Activated naive CD8-positive, alpha-beta T cell treated with anti-CD3 and anti-CD28 coated beads, Interleukin-2, amount 50 U/mL, for 16 hours (primary cell): ENCODE results near the gene FGD6.
"Not testable (repeated sequence)": the region's sequence is repeated elsewhere in the genome, so short reads cannot be mapped to it uniquely, and the experiment has no call there.

Experiments used
- DNase-seq: peaks from one replicate; pipeline ENCODE4 v3.0.0-alpha.2; 2020; ENCODE audit warnings: low read depth, low spot score

FGD6 gene

GRCh38 chr12:95126736-95127135 is 90.5 kb downstream of the FGD6 start:
- DNase-seq = no peak

DNA sequence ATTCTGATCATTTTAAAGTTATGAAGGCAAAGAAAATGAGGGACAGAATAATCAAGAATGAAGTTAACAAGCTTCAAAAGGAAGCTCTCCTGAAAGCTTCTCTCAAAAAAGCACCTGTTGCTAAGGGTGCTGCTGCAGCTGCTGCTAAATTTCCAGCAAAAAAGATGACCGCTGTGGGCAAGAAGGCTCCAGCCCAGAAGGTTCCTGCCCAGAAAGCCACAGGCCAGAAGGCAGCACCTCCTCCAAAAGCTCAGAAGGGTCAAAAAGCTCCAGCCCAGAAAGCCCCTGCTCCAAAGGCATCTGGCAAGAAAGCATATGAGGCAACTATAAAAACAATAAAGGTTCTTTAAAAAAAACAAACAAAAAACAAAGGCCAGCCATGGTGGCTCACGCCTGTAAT is 91.2 kb downstream of the FGD6 start:
- DNase-seq = no peak

- no peak for DNase-seq
These were observed 93.2 kb downstream of the FGD6 start for GRCh38 chr12:95124106-95124505.

GRCh38 chr12:95118788-95119179 is 98.5 kb downstream of the FGD6 start:
- no peak for DNase-seq

DNA sequence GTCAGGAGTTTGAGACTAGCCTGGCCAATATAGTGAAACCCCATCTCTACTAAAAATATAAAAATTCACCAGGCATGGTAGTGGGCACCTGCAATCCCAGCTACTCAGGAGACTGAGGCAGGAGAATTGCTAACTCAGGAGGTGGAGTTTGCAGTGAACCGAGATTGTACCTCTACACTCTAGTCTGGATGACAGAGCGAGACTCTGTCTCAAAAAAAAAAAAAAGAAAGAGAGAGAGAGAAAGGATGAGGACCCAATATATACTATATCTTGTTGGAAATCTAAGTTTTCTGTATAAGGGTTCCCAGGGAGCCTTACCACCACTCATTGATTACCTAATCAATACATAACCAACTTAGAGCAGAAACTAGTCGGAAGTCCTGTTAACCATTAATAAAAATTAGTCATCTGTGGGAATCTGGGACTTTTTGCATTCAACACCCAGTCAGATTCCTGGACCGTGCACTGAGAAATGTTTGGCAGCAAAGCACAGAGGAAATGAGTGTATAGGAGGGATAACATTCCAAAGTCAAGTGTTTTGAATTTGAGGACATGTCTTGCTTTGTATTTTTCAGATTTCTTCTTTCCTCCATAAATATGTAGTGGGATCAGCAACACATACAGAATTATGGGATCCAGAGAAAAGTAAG is 99.0 kb downstream of the FGD6 start:
- DNase-seq = no peak

- peak; percentile 40 for DNase-seq
These were observed 100.1 kb downstream of the FGD6 start for GRCh38 chr12:95117178-95117599.

DNA sequence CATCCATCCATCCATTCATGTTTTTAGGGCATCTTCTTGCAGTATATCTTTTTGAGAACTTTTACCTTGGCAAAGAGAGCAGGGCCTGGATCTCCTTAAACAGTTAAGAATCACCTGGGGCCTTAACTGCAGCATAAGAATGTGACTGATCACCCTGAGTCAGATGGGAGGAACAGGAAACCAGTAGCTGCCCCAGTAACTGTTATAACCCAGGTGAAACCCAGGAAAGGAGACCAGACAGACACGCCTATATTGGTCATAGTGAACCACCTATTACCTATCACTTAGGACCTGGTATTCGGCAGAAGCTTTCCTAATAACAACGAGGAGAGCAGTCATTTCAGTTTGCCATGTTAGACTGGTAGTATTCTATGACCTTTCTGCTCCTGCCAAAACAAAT is 100.5 kb downstream of the FGD6 start:
- DNase-seq = no peak

DNA sequence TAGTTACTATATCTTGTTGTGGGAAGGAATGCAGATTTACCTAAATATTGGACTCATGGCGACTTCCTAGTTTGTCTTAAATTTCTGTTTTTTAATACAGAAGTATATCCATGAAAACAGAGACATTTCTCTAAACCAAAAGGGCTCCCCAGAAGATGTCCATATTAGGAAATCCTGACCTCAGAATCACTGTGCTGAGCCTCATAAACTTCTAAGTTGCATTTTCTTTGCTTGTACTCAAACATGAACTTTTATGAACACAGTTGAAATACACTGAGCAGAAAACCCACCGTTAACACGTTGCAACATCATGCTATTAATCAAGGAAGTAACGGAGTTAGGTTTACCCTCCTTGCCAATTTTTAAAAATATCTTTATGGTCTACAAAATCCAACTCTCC is 100.9 kb downstream of the FGD6 start:
- DNase-seq = no peak

GRCh38 chr12:95115641-95116040 is 101.6 kb downstream of the FGD6 start:
- DNase-seq = no peak

DNA sequence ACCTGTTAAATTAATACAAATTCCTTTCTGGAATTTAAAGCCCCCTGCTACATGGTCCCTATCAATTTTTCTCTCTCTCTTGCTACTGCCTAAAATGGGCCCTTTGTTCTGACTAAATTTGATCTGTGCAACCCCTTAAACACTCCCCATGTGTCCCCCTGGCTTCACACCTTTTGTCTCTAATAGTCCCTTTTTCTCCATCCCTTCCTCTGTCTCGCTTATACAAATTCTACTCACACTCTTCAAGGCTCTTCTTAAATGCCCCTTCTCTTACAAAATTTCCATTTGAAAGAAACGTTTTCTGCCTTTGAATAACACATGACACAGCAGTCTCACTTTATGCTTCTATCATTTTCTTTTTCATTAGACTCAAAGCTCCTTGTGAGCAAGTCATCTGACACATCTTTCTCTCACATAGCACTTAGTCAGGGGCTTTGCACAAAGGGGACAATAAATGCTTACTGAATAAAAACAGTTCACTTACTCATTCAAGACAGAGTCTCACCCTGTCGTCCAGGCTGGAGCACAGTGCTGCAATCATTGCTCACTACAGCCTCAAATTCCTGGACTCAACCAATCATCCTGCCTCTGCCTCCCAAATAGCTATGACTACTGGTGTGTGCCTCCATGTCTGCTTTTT is 102.4 kb downstream of the FGD6 start:
- no peak for DNase-seq

- no peak for DNase-seq
These were observed 109.9 kb downstream of the FGD6 start for GRCh38 chr12:95107362-95107761.

DNA sequence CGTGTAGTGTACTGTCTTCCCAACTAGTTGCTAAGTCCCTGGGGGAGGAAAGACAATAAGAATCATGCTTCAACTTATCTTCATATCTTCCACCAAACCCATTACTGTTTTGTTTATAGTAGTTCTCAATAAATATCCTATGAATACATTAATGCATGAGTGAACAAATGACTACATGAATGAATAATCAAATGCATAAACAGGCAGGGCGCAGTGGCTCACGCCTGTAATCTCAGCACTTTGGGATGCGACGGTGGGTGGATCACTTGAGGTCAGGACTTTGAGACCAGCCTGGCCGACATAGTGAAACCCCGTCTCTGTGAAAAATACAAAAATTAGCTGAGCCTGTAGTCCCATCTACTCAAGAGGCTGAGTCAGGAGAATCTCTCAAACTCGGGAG is 111.7 kb downstream of the FGD6 start:
- DNase-seq = no peak

DNA sequence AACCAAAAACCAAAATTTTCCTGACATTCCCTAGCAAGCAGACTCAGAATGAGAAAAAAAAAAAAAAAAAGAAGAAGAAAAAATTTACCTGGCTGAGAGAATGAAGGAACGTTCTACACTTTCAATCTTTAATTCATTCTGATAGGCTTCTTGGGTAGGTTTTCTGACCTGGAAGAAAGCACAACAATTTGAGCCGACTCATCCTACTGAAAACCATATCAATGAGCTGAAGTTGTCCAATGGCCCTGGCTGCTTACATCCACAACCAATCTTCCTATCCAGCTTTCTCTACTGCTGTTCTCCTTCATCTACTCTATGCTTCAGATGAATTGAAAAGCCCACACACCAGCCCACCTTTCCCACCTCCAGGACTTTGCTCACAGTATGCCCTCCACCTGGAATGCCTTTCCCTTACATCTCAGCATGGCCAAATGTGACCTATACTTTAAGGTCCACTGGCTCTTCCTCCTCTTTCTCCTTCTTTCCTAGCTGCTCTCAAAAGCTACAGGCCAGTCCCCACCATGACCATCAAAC is 112.3 kb downstream of the FGD6 start:
- DNase-seq = no peak

GRCh38 chr12:95102916-95103671 is 114.2 kb downstream of the FGD6 start:
- no peak for DNase-seq

- DNase-seq = not testable (repeated sequence)
These were observed 115.3 kb downstream of the FGD6 start for GRCh38 chr12:95101957-95102356.

DNA sequence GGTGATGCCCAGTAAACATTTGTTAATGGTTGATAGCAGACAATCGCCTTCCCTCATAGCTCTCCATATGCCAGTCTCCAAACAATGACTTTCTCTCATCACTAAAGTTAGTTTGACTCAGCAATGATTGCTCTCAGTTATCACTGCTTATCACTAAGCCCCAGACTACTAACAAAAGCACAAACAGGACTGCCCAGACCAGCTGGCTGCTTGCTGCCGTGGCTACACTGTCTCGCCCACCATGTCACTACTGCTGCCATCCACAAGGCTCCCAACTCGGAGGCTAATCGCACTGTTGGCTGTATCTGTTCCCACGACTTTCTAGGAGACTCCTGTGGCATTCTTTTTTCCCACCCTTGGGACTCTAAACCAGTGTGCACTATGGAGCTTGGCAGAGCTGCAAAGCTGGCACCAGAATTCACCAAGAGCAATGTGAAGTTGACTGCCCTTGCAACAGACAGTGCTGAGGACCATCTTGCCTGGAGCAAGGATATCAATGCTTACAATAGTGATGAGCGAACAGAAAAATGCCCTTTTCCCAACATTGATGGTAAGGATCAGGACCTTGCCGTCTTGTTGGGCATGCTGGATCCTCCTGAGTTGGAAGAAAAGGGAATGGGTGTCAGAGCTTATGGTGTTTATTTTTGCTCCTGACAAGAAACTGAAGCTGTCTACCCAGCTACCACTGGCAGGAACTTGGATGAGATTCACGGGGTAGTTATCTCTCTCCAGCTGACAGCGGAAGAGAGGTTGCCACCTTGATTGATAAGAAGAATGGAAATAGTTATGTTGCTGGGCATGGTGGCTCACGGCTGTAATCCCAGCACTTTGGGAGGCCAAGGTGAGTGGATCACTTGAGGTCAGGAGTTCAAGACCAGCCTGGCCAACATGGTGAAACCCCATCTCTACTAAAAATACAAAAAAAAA is 116.7 kb downstream of the FGD6 start:
- no peak for DNase-seq

DNA sequence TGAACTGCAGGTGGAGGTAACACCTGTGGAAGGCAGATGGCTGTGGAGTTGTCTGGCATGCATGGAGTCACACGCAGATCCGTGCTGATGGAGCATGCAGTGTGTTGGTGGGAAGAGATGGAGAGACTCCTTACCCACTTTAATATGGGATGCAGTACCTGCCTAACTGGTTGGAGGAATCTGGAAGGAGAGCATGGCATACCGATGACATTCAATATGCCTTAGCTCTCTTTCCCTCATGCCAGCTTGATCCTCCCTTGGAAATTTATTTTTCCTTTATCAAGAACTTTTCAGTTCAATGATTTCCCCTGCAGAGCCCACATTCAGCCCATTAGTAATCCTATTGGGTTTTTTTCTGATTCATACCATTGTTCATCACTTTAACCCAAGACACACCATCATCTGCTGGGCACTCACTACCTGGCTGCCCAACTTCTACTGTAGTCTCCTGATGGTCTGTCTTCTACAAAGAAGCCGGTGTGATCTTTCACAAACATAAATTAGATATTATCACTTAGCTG is 117.9 kb downstream of the FGD6 start:
- no peak for DNase-seq

- no peak for DNase-seq
These were observed 120.4 kb downstream of the FGD6 start for GRCh38 chr12:95096852-95097251.

- DNase-seq = no peak
These were observed 120.9 kb downstream of the FGD6 start for GRCh38 chr12:95096378-95096777.

GRCh38 chr12:95095866-95096265 is 121.4 kb downstream of the FGD6 start:
- DNase-seq = not testable (repeated sequence)

GRCh38 chr12:95089462-95089861 is 127.8 kb downstream of the FGD6 start:
- DNase-seq = no peak
